CD4-positive, alpha-beta T cell treated with Interleukin-6 at 100 ng/mL for 8 hours (primary cell): Measurements from ENCODE around the gene KIAA1671.

ENCODE experiments used
- DNase-seq: peaks from one replicate; pipeline ENCODE4 v3.0.0-alpha.2; 2020; ENCODE audit warnings: mixed read lengths, low spot score

Gene KIAA1671

GRCh38 chr22:25146307-25146706 lies 193.8 kb downstream of the KIAA1671 start:
- no peak for DNase-seq

- no peak for DNase-seq
These were observed 194.6 kb downstream of the KIAA1671 start for GRCh38 chr22:25146906-25147641.

GRCh38 chr22:25147642-25147928 lies 195.1 kb downstream of the KIAA1671 start:
- DNase-seq, result no peak

GRCh38 chr22:25148149-25148691 lies 195.7 kb downstream of the KIAA1671 start:
- no peak for DNase-seq

- no peak for DNase-seq
These were observed 196.5 kb downstream of the KIAA1671 start for GRCh38 chr22:25149014-25149413.

GRCh38 chr22:25153961-25154666 lies 201.6 kb downstream of the KIAA1671 start:
- DNase-seq, result no peak

GRCh38 chr22:25154667-25154999 lies 202.1 kb downstream of the KIAA1671 start:
- no peak for DNase-seq

GRCh38 chr22:25156736-25157135 lies 204.2 kb downstream of the KIAA1671 start:
- no peak for DNase-seq

GRCh38 chr22:25159028-25159427 lies 206.5 kb downstream of the KIAA1671 start:
- DNase-seq, result no peak

GRCh38 chr22:25160120-25160996 lies 207.8 kb downstream of the KIAA1671 start:
- no peak for DNase-seq

- DNase-seq, result no peak
These were observed 208.8 kb downstream of the KIAA1671 start for GRCh38 chr22:25161017-25161915.

- DNase-seq, result no peak
These were observed 209.5 kb downstream of the KIAA1671 start for GRCh38 chr22:25161916-25162530.

- no peak for DNase-seq
These were observed 210.0 kb downstream of the KIAA1671 start for GRCh38 chr22:25162561-25162960.

- DNase-seq, result no peak
These were observed 213.3 kb downstream of the KIAA1671 start for GRCh38 chr22:25165785-25166184.

GRCh38 chr22:25166266-25167040 lies 213.9 kb downstream of the KIAA1671 start:
- no peak for DNase-seq

GRCh38 chr22:25167082-25167481 lies 214.6 kb downstream of the KIAA1671 start:
- DNase-seq, result no peak

- DNase-seq, result no peak
These were observed 215.5 kb downstream of the KIAA1671 start for GRCh38 chr22:25167834-25168601.

- no peak for DNase-seq
These were observed 216.9 kb downstream of the KIAA1671 start for GRCh38 chr22:25169278-25170031.
